WTC11 (cell line): ENCODE measurements around the gene TTC24. TPM values are rescaled to one million over a fixed set of nuclear protein-coding genes. Genes with fewer than 3 reads are reported as not detected.
A peak's percentile ranks its signal among the peaks of the same experiment; 100 is the strongest.

Source experiments
- ATAC-seq: fragments of 200-7000 bp; cut with Tn5 transposase; 2 replicates; pipeline ENCODE4 v1.10.0; 2021; ENCODE audit warnings: mild to moderate bottlenecking, moderate library complexity
- CTCF ChIA-PET: fragments of 300-600 bp; sonication (Branson Sonifier 250); formaldehyde crosslinking; loops from one replicate; lab custom pipeline; 2021; ENCODE audit warnings: antibody characterized with exemption; lab: Charles Lee
- POLR2A ChIA-PET: fragments of 350-600 bp; sonication (Branson Sonifier 250); formaldehyde crosslinking; loops from one replicate; lab custom pipeline; 2021; ENCODE audit warnings: antibody characterized with exemption; lab: Charles Lee
- DNase-seq: peaks from one replicate; pipeline ENCODE4 v3.0.0; 2021; ENCODE audit warnings: low spot score
- H3K27ac Mint-ChIP-seq: 2 replicates; pipeline ENCODE4 v1.8.0; 2021; ENCODE audit warnings: mixed read lengths
- H3K27me3 Mint-ChIP-seq: 2 replicates; pipeline ENCODE4 v1.8.0; 2021; ENCODE audit warnings: low read depth, mild to moderate bottlenecking, moderate library complexity, mixed read lengths
- H3K36me3 Mint-ChIP-seq: 2 replicates; pipeline ENCODE4 v1.8.0; 2021; ENCODE audit warnings: mixed read lengths
- H3K4me1 Mint-ChIP-seq: 2 replicates; pipeline ENCODE4 v1.8.0; 2022; ENCODE audit warnings: mixed read lengths
- H3K4me3 Mint-ChIP-seq: 2 replicates; pipeline ENCODE4 v1.8.0; 2021; ENCODE audit warnings: mild to moderate bottlenecking, moderate library complexity, mixed read lengths
- H3K9me3 Mint-ChIP-seq: 2 replicates; pipeline ENCODE4 v1.8.0; 2021; ENCODE audit warnings: mixed read lengths
- MXD4 ChIP-seq: fragments of 250-450 bp; sonication (Bioruptor Pico); IDR thresholded peaks from 2 replicates; pipeline ENCODE4 v1.8.0; 2021; ENCODE audit warnings: mild to moderate bottlenecking, moderate library complexity, borderline replicate concordance
- ZNF532 ChIP-seq: fragments of 250-450 bp; sonication (Bioruptor Pico); IDR thresholded peaks from 2 replicates; pipeline ENCODE4 v1.9.0; 2021; ENCODE audit warnings: mild to moderate bottlenecking, borderline replicate concordance
- total RNA-seq: library from RNA; stranded (reverse); gene quantifications from 3 replicates; pipeline ENCODE4 v1.2.3, GENCODE V29; 2021
- TF ChIP-seq, protein P1 (sequence below): sonication (generic); formaldehyde crosslinking; IDR thresholded peaks from 2 replicates; pipeline ENCODE4 v1.8.1; 2023; ENCODE audit warnings: mild to moderate bottlenecking, missing genetic modification reagents, moderate library complexity
- TF ChIP-seq, protein P2 (sequence below): sonication (generic); formaldehyde crosslinking; IDR thresholded peaks from 2 replicates; pipeline ENCODE4 v1.8.0; 2023; ENCODE audit warnings: mild to moderate bottlenecking, missing genetic modification reagents
- TF ChIP-seq, protein P3 (sequence below): sonication (generic); formaldehyde crosslinking; IDR thresholded peaks from 2 replicates; pipeline ENCODE4 v1.8.1; 2022; ENCODE audit warnings: mild to moderate bottlenecking, missing genetic modification reagents, moderate library complexity, borderline replicate concordance
- TF ChIP-seq, protein P4 (sequence below): fragments of 250-450 bp; sonication (Bioruptor Pico); IDR thresholded peaks from 2 replicates; pipeline ENCODE4 v1.9.0; 2021; ENCODE audit warnings: mild to moderate bottlenecking

Gene TTC24
- total RNA-seq, 1 experiment from 2014 or later = 0.20 TPM

DNA sequence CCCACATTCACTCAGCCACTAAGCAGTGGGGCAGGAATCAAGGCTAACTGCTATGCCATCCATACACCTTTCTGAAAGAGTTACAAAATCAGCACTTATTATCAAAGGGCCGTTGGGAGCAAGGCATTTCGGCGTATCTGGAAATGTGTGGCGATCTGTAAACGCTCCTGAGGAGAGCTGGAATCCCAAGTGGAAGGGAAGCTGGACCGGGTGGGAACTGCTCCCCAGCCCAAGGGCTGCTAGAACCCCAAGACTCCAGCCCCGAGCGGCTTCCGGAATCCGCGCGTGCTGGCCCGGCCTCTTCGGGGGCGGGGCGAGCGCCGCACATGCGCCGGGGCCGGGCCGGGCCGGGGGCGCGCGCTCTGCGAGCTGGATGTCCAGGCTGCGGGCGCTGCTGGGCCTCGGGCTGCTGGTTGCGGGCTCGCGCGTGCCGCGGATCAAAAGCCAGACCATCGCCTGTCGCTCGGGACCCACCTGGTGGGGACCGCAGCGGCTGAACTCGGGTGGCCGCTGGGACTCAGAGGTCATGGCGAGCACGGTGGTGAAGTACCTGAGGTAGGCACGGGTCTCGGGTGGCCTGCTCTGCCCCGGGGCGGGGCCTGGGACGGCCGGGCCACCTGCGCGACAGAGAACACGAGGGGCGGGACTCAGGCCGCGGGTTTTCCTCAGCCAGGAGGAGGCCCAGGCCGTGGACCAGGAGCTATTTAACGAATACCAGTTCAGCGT lies 12.1 kb downstream of the TTC24 start, which contains the start of gene NAXE (continued):
- TF ChIP-seq, protein P1, sequence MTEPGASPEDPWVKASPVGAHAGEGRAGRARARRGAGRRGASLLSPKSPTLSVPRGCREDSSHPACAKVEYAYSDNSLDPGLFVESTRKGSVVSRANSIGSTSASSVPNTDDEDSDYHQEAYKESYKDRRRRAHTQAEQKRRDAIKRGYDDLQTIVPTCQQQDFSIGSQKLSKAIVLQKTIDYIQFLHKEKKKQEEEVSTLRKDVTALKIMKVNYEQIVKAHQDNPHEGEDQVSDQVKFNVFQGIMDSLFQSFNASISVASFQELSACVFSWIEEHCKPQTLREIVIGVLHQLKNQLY (CRISPR knock-in tag) = no peak
- no peak for TF ChIP-seq MXD4 (CRISPR knock-in tag)

- POLR2A ChIA-PET = interaction anchor here (0.6 to 1.8 kb wide), 7 partner anchors 10 to 149 kb away, joined by 3 to 6 read pairs (median 4); partner anchors contain the start of genes BCAN and GPATCH4
- Mint-ChIP-seq H3K27me3 (no peaks in the 10 kb centered on the region; the same call in 1 of the 2 replicates), H3K4me3 (peak overlapping the region; percentile 79), H3K36me3 (peaks cover 34% of the 10 kb centered on the region), H3K4me1 (peaks cover 16% of the 10 kb centered on the region), H3K9me3 (no peaks in the 10 kb centered on the region), H3K27ac (peak overlapping the region; percentile 17; the same call in 1 of the 2 replicates)
- DNase-seq (no peak), ATAC-seq (peak; percentile 6)
- CTCF ChIA-PET = interaction anchor here (0.9 to 3.4 kb wide), 16 partner anchors 8 to 207 kb away, joined by 3 to 28 read pairs (median 5); partner anchors contain the start of genes GPATCH4 and MEF2D
- TF ChIP-seq, protein P2, sequence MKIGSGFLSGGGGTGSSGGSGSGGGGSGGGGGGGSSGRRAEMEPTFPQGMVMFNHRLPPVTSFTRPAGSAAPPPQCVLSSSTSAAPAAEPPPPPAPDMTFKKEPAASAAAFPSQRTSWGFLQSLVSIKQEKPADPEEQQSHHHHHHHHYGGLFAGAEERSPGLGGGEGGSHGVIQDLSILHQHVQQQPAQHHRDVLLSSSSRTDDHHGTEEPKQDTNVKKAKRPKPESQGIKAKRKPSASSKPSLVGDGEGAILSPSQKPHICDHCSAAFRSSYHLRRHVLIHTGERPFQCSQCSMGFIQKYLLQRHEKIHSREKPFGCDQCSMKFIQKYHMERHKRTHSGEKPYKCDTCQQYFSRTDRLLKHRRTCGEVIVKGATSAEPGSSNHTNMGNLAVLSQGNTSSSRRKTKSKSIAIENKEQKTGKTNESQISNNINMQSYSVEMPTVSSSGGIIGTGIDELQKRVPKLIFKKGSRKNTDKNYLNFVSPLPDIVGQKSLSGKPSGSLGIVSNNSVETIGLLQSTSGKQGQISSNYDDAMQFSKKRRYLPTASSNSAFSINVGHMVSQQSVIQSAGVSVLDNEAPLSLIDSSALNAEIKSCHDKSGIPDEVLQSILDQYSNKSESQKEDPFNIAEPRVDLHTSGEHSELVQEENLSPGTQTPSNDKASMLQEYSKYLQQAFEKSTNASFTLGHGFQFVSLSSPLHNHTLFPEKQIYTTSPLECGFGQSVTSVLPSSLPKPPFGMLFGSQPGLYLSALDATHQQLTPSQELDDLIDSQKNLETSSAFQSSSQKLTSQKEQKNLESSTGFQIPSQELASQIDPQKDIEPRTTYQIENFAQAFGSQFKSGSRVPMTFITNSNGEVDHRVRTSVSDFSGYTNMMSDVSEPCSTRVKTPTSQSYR (CRISPR knock-in tag) = 0 out of 2 replicates have a peak, but pooled peaks have one; percentile 5
- TF ChIP-seq, protein P3, sequence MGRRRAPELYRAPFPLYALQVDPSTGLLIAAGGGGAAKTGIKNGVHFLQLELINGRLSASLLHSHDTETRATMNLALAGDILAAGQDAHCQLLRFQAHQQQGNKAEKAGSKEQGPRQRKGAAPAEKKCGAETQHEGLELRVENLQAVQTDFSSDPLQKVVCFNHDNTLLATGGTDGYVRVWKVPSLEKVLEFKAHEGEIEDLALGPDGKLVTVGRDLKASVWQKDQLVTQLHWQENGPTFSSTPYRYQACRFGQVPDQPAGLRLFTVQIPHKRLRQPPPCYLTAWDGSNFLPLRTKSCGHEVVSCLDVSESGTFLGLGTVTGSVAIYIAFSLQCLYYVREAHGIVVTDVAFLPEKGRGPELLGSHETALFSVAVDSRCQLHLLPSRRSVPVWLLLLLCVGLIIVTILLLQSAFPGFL (CRISPR knock-in tag) = no peak
- TF ChIP-seq ZNF532 = 0 out of 2 replicates have a peak, but pooled peaks have one; percentile 5
- TF ChIP-seq, protein P4, sequence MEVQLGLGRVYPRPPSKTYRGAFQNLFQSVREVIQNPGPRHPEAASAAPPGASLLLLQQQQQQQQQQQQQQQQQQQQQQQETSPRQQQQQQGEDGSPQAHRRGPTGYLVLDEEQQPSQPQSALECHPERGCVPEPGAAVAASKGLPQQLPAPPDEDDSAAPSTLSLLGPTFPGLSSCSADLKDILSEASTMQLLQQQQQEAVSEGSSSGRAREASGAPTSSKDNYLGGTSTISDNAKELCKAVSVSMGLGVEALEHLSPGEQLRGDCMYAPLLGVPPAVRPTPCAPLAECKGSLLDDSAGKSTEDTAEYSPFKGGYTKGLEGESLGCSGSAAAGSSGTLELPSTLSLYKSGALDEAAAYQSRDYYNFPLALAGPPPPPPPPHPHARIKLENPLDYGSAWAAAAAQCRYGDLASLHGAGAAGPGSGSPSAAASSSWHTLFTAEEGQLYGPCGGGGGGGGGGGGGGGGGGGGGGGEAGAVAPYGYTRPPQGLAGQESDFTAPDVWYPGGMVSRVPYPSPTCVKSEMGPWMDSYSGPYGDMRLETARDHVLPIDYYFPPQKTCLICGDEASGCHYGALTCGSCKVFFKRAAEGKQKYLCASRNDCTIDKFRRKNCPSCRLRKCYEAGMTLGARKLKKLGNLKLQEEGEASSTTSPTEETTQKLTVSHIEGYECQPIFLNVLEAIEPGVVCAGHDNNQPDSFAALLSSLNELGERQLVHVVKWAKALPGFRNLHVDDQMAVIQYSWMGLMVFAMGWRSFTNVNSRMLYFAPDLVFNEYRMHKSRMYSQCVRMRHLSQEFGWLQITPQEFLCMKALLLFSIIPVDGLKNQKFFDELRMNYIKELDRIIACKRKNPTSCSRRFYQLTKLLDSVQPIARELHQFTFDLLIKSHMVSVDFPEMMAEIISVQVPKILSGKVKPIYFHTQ = 0 out of 2 replicates have a peak, but pooled peaks have one; percentile 2
These were observed 12.8 kb downstream of the TTC24 start for GRCh38 chr1:156592158-156592909.
